ENCODE results near the gene BPIFA1. TPM values are rescaled to one million over a fixed set of nuclear protein-coding genes. Genes with fewer than 3 reads are reported as not detected.

Gene BPIFA1
- total RNA-seq, 4 donors from 2014 or later: not detected

DNA sequence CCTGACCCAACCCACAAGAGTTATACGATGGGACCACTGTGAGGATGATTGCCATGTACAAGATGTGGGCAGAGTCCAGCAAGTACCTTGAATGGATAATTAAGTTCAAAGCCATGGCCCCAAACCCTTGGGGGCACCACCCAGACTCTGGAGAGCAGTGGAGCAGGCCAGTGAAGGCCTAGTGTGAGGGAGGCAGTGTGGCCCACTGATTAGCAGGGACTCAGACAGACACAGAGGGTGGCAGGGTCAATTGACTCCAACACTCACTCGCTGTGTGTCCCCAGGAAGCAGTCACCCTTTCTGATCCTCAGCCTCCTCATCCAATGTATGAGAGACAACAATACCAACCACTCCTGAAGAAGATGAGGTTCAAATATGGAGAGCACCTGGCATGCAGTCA, 1.7 kb upstream of the BPIFA1 start:
- DNase-seq (ENCODE audit: extremely low spot score): no peak
- Histone ChIP-seq H3K27me3 (peaks cover 0 to 61% (median 1%) of the 10 kb centered on the region in 4 donors), H3K4me3 (no peak overlapping the region), H3K9me3 (no peaks in the 10 kb centered on the region), H3K4me1 (no peaks in the 10 kb centered on the region), H3K27ac (replicated peaks in 1 of 4) (no peak overlapping the region), H3K36me3 (no peaks in the 10 kb centered on the region)
- intact Hi-C loops (cut with DNase I): no loop called here
- TF ChIP-seq, protein P1, sequence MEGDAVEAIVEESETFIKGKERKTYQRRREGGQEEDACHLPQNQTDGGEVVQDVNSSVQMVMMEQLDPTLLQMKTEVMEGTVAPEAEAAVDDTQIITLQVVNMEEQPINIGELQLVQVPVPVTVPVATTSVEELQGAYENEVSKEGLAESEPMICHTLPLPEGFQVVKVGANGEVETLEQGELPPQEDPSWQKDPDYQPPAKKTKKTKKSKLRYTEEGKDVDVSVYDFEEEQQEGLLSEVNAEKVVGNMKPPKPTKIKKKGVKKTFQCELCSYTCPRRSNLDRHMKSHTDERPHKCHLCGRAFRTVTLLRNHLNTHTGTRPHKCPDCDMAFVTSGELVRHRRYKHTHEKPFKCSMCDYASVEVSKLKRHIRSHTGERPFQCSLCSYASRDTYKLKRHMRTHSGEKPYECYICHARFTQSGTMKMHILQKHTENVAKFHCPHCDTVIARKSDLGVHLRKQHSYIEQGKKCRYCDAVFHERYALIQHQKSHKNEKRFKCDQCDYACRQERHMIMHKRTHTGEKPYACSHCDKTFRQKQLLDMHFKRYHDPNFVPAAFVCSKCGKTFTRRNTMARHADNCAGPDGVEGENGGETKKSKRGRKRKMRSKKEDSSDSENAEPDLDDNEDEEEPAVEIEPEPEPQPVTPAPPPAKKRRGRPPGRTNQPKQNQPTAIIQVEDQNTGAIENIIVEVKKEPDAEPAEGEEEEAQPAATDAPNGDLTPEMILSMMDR (IDR thresholded peaks at IDR 0.05): no peak
- TF ChIP-seq POLR2A (IDR thresholded peaks at IDR 0.05; ENCODE audit: low read depth): no peak
- no peak for TF ChIP-seq EP300 (IDR thresholded peaks at IDR 0.05)
- no peak for TF ChIP-seq POLR2AphosphoS5 (IDR thresholded peaks at IDR 0.05)
- 92% methylated on average over 2 of the region's 2 CpGs for WGBS

DNA sequence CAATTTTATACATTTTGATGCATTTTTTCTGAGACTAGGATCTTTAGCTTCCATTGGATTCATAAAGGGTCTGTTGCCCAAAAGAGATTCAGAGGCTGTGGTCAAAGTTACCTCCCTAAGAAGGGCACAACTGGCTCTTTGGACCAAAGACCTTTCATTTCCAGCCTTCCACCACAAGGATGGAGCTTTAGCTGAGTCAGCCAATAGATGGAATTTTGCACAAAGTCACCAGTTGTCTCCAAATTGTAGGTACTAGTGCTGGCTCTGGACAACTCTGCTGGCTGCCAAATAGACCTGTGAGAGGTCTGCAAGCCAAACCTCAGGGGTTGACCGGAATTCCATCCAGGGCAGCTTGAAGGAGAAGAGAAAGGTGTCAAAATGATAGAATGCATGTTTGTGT, 555 bp downstream of the BPIFA1 start:
- DNase-seq (ENCODE audit: extremely low spot score): no peak
- H3K4me3 ChIP-seq: no peak overlapping the region
- 56% methylated on average over 1 of the region's 1 CpG for WGBS
- H3K4me1 ChIP-seq: no peaks in the 10 kb centered on the region
- TF ChIP-seq POLR2A (IDR thresholded peaks at IDR 0.05; ENCODE audit: low read depth) (no peak), POLR2AphosphoS5 (IDR thresholded peaks at IDR 0.05) (no peak), EP300 (IDR thresholded peaks at IDR 0.05) (no peak)
- TF ChIP-seq, protein P1 (IDR thresholded peaks at IDR 0.05): no peak
- H3K27ac ChIP-seq (replicated peaks in 1 of 4): no peak overlapping the region
- H3K36me3 ChIP-seq: no peaks in the 10 kb centered on the region
- H3K9me3 ChIP-seq: no peaks in the 10 kb centered on the region
- H3K27me3 ChIP-seq: peaks cover 0 to 60% (median 0%) of the 10 kb centered on the region in 4 donors
- intact Hi-C loops (cut with DNase I): no loop called here

- Histone ChIP-seq H3K27ac (replicated peaks in 1 of 4) (no peak overlapping the region), H3K36me3 (no peaks in the 10 kb centered on the region), H3K27me3 (peaks cover 0 to 50% (median 0%) of the 10 kb centered on the region in 4 donors), H3K4me3 (no peak overlapping the region), H3K9me3 (no peaks in the 10 kb centered on the region), H3K4me1 (no peaks in the 10 kb centered on the region)
- no peak for DNase-seq (ENCODE audit: extremely low spot score)
- TF ChIP-seq POLR2A (IDR thresholded peaks at IDR 0.05; ENCODE audit: low read depth): no peak
- TF ChIP-seq, protein P1 (IDR thresholded peaks at IDR 0.05): no peak
- TF ChIP-seq POLR2AphosphoS5 (IDR thresholded peaks at IDR 0.05): no peak
- TF ChIP-seq EP300 (IDR thresholded peaks at IDR 0.05): no peak
- 82% methylated on average over 5 of the region's 6 CpGs for WGBS
- intact Hi-C loops (cut with DNase I): no loop called here
Measured at GRCh38 chr20:33237989-33238388, 2.2 kb downstream of the BPIFA1 start.

GRCh38 chr20:33239418-33239817, 3.6 kb downstream of the BPIFA1 start:
- intact Hi-C loops (cut with DNase I): no loop called here
- no peaks in the 10 kb centered on the region for H3K4me1 ChIP-seq
- WGBS: 38% methylated on average over 1 of the region's 1 CpG

More at GRCh38 chr20:33239418-33239817, 3.6 kb downstream of the BPIFA1 start:
- TF ChIP-seq POLR2AphosphoS5 (IDR thresholded peaks at IDR 0.05) (no peak), POLR2A (IDR thresholded peaks at IDR 0.05; ENCODE audit: low read depth) (no peak), EP300 (IDR thresholded peaks at IDR 0.05) (no peak)
- TF ChIP-seq, protein P1 (IDR thresholded peaks at IDR 0.05): no peak
- Histone ChIP-seq H3K27ac (replicated peaks in 1 of 4) (no peak overlapping the region), H3K36me3 (no peaks in the 10 kb centered on the region), H3K4me3 (no peak overlapping the region), H3K9me3 (no peaks in the 10 kb centered on the region), H3K27me3 (peaks cover 0 to 36% (median 0%) of the 10 kb centered on the region in 4 donors)
- no peak for DNase-seq (ENCODE audit: extremely low spot score)
